ENCODE results near the gene OBSL1. TPM values are rescaled to one million over a fixed set of nuclear protein-coding genes. Genes with fewer than 3 reads are reported as not detected.
A peak's percentile ranks its signal among the peaks of the same experiment; 100 is the strongest.

OBSL1 gene
- 208 TPM for total RNA-seq
- long read RNA-seq, full-length matches to known transcripts = 153 of 478 reads
- long read RNA-seq, partial matches to known transcripts = 228 of 478 reads
- long read RNA-seq, other reads (novel, unspliced or antisense) = 97 of 478 reads

GRCh38 chr2:219571311-219572236 is at the start of gene OBSL1:
Gene OBSL1 (minus strand): TSS chr2:219571539. CDS start chr2:219571232, 307 bp downstream.
- H3K9me3 ChIP-seq (replicated peaks) = no peaks in the 10 kb centered on the region
- peak within 1 kb of the TSS; percentile 79 for H3K4me3 ChIP-seq
- H3K27me3 ChIP-seq (ENCODE audit: low read depth) = peaks cover 44% of the 10 kb centered on the region
- TF ChIP-seq CTCF (IDR thresholded peaks at IDR 0.05; ENCODE audit: borderline replicate concordance) = peak; percentile 11
- DNase-seq = peak; percentile 85
- H3K27ac ChIP-seq (replicated peaks) = peak within 1 kb of the TSS; percentile 93
- H3K36me3 ChIP-seq = peaks cover 8% of the 10 kb centered on the region
- intact Hi-C loops (cut with micrococcal nuclease) = no loop called here
- peaks cover 32% of the 10 kb centered on the region for H3K4me1 ChIP-seq

- intact Hi-C loops (cut with micrococcal nuclease) = no loop called here
- Histone ChIP-seq H3K4me1 (peaks cover 69% of the 10 kb centered on the region), H3K9me3 (replicated peaks) (no peaks in the 10 kb centered on the region)
These were observed 49.2 kb upstream of the OBSL1 start for GRCh38 chr2:219620546-219620945.

GRCh38 chr2:219619235-219619634 is 47.9 kb upstream of the OBSL1 start:
- Histone ChIP-seq H3K9me3 (replicated peaks) (no peaks in the 10 kb centered on the region), H3K27me3 (ENCODE audit: low read depth) (no peaks in the 10 kb centered on the region), H3K4me3 (no peak overlapping the region), H3K4me1 (peaks cover 62% of the 10 kb centered on the region), H3K36me3 (peaks cover 15% of the 10 kb centered on the region), H3K27ac (replicated peaks) (peak overlapping the region; percentile 87)
- no peak for DNase-seq
- TF ChIP-seq CTCF (IDR thresholded peaks at IDR 0.05; ENCODE audit: borderline replicate concordance) = no peak
- intact Hi-C loops (cut with micrococcal nuclease) = no loop called here

More at GRCh38 chr2:219620546-219620945, 49.2 kb upstream of the OBSL1 start:
- Histone ChIP-seq H3K27ac (replicated peaks) (no peak overlapping the region), H3K4me3 (no peak overlapping the region), H3K27me3 (ENCODE audit: low read depth) (no peaks in the 10 kb centered on the region), H3K36me3 (peaks cover 6% of the 10 kb centered on the region)
- no peak for TF ChIP-seq CTCF (IDR thresholded peaks at IDR 0.05; ENCODE audit: borderline replicate concordance)
- DNase-seq = no peak

GRCh38 chr2:219618733-219619122 is 47.4 kb upstream of the OBSL1 start:
- TF ChIP-seq CTCF (IDR thresholded peaks at IDR 0.05; ENCODE audit: borderline replicate concordance) = no peak
- intact Hi-C loops (cut with micrococcal nuclease) = no loop called here
- no peaks in the 10 kb centered on the region for H3K9me3 ChIP-seq (replicated peaks)
- DNase-seq = no peak
- H3K27me3 ChIP-seq (ENCODE audit: low read depth) = no peaks in the 10 kb centered on the region
- H3K27ac ChIP-seq (replicated peaks) = peak overlapping the region; percentile 87
- H3K36me3 ChIP-seq = peaks cover 20% of the 10 kb centered on the region
- H3K4me3 ChIP-seq = no peak overlapping the region
- H3K4me1 ChIP-seq = peaks cover 57% of the 10 kb centered on the region

- Histone ChIP-seq H3K4me3 (no peak overlapping the region), H3K9me3 (replicated peaks) (no peaks in the 10 kb centered on the region), H3K36me3 (peaks cover 27% of the 10 kb centered on the region), H3K4me1 (peaks cover 44% of the 10 kb centered on the region), H3K27me3 (ENCODE audit: low read depth) (no peaks in the 10 kb centered on the region), H3K27ac (replicated peaks) (peak overlapping the region; percentile 87)
- DNase-seq = peak; percentile 60
- TF ChIP-seq CTCF (IDR thresholded peaks at IDR 0.05; ENCODE audit: borderline replicate concordance) = no peak
- intact Hi-C loops (cut with micrococcal nuclease) = no loop called here
These were observed 45.2 kb upstream of the OBSL1 start for GRCh38 chr2:219616550-219616949.
